ENCODE measurements around the gene BDKRB2. TPM values are rescaled to one million over a fixed set of nuclear protein-coding genes. Genes with fewer than 3 reads are reported as not detected.

The BDKRB2 gene
- total and polyA plus RNA-seq, 2 of the 8 experiments (the other 6 are each of a cell fraction or from before 2014, with no cell fraction given) = 0.13 to 0.21 TPM

DNA sequence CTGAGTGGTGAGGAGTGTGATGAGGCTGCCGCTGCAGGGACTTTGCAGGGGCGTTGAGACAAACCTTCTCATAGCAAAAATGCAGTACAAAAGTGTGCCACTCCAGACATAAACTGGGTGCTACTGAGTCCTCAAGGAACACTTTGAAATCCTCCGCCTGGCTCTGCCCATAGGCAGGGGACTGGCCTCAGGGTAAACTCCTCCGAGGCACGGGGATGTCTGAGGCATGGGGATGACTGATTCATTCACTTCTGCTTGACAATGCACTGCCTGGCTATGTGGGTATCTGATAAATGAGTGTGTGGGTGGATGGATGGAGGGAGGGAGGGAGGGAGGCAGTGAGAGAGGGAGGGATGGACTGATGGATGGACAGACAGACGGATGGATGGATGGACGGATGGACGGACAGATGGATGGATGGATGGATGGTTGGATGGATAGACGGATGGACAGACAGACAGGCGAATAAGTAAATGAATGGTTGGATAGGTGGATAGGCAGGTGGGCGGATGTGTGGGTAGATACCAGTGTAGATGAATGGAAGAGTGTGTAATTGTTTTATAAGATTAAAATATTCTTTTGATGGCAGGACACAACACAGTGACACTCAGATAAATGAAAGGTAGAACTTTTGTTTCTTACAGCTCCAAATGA, 2.1 kb upstream of the BDKRB2 start:
- FAIRE-seq = no peak
- Histone ChIP-seq H4K8ac (ENCODE audit: extremely low read depth, insufficient read depth, low read length) (no peak overlapping the region), H3K79me1 (ENCODE audit: low read depth, low read length) (no peaks in the 10 kb centered on the region), H2BK120ac (replicated peaks; ENCODE audit: low read depth, low read length) (no peak overlapping the region), H3K56ac (replicated peaks; ENCODE audit: insufficient read length, low read depth, low read length) (no peak overlapping the region), H4K20me1 (replicated peaks in 1 of 2; ENCODE audit: control insufficient read depth in 1 of 2, insufficient read depth in 2 of 2, low read length in 2 of 2) (no peaks in the 10 kb centered on the region), H2BK20ac (ENCODE audit: low read length) (no peak overlapping the region), H3K14ac (ENCODE audit: insufficient read length) (no peak overlapping the region), H3K4me3 (ENCODE audit: extremely low read depth in 1 of 4, insufficient read depth in 2 of 4, low read depth in 3 of 4, low read length in 4 of 4) (no peak overlapping the region), H3K27ac (ENCODE audit: low read depth, low read length) (no peak overlapping the region), H3K79me2 (ENCODE audit: control insufficient read depth in 1 of 2, insufficient read depth in 2 of 2, low read length in 2 of 2) (no peaks in the 10 kb centered on the region), H2BK15ac (ENCODE audit: low read length) (no peak overlapping the region), H3K23ac (ENCODE audit: insufficient read length) (no peak overlapping the region), H3K9ac (replicated peaks in 1 of 4; ENCODE audit: extremely low read depth in 1 of 4, low read depth in 3 of 4, low read length in 3 of 4) (no peak overlapping the region), H3K18ac (ENCODE audit: extremely low read depth, low read length) (no peak overlapping the region), H2BK12ac (ENCODE audit: low read depth, low read length) (no peak overlapping the region), H3K36me3 (ENCODE audit: control insufficient read depth in 2 of 4, insufficient read depth in 4 of 4, low read length in 3 of 4) (no peaks in the 10 kb centered on the region), H3K27me3 (replicated peaks in 1 of 4; ENCODE audit: control insufficient read depth in 3 of 4, extremely low read depth in 1 of 4, insufficient read depth in 3 of 4, low read length in 3 of 4) (peaks cover 0 to 22% (median 19%) of the 10 kb centered on the region in 4 experiments; a peak in 6 of 7 replicates), H4K5ac (ENCODE audit: insufficient read length, low read depth, low read length) (no peak overlapping the region), H4K91ac (replicated peaks; ENCODE audit: insufficient read length, low read length) (no peak overlapping the region), H3K4ac (replicated peaks; ENCODE audit: insufficient read length, low read depth, low read length) (no peak overlapping the region), H2AFZ (ENCODE audit: low read length) (no peak overlapping the region), H3K4me1 (replicated peaks in 1 of 4; ENCODE audit: control insufficient read depth in 3 of 4, insufficient read depth in 4 of 4, low read length in 3 of 4) (peaks cover 0 to 24% (median 7%) of the 10 kb centered on the region in 4 experiments; a peak in 6 of 7 replicates), H3K23me2 (ENCODE audit: low read depth, low read length) (peaks cover 10% of the 10 kb centered on the region; the same call in 1 of the 2 replicates), H3K4me2 (ENCODE audit: insufficient read depth in 1 of 2, low read depth in 2 of 2, low read length in 2 of 2) (no peak overlapping the region), H2AK5ac (ENCODE audit: low read depth, low read length) (no peak overlapping the region), H3K9me3 (ENCODE audit: insufficient read depth in 2 of 2, low read depth in 1 of 2, low read length in 1 of 2) (no peaks in the 10 kb centered on the region), H2BK5ac (ENCODE audit: low read depth, low read length) (no peak overlapping the region)
- ChIA-PET POLR2A (ENCODE audit: partially characterized antibody) (no interaction called here), CTCF (ENCODE audit: partially characterized antibody) (interaction anchor here (0.8 to 1.2 kb wide), 3 partner anchors 23 to 103 kb away, joined by 3 read pairs; no protein-coding TSS in a partner anchor)
- no peak for DNase-seq (ENCODE audit: low read depth in 1 of 2, low spot score in 2 of 2)
- WGBS, 2 experiments (ENCODE audit: extremely low coverage in 1 of 2, insufficient coverage in 1 of 2, insufficient read length in 1 of 2, insufficient replicate concordance in 2 of 2, low coverage in 1 of 2, low lambda C conversion rate in 2 of 2, missing lambda C conversion rate in 1 of 2) = 89% methylated on average over 9 of the region's 11 CpGs; no CpG with 5 or more reads in 1 of the 2 experiments
- TF ChIP-seq HDAC2 (IDR thresholded peaks at IDR 0.05; ENCODE audit: borderline replicate concordance in 1 of 2, low read depth in 2 of 2, low read length in 2 of 2) = no peak
- no peak for TF ChIP-seq SP4 (IDR thresholded peaks at IDR 0.05; ENCODE audit: low read length)
- no peak for TF ChIP-seq KDM5A (IDR thresholded peaks at IDR 0.05; ENCODE audit: low read length)
- no peak for TF ChIP-seq SIX5 (IDR thresholded peaks at IDR 0.05; ENCODE audit: low read depth, low read length)
- no peak for TF ChIP-seq JUN (IDR thresholded peaks at IDR 0.05; ENCODE audit: low read depth, low read length)
- no peak for TF ChIP-seq BACH1 (IDR thresholded peaks at IDR 0.05; ENCODE audit: low read length)
- TF ChIP-seq POLR2AphosphoS5 (IDR thresholded peaks at IDR 0.05; ENCODE audit: low read depth, low read length) = no peak
- TF ChIP-seq ZNF274 (IDR thresholded peaks at IDR 0.05; ENCODE audit: borderline replicate concordance, extremely low read depth, low read length) = no peak
- TF ChIP-seq, protein P1, sequence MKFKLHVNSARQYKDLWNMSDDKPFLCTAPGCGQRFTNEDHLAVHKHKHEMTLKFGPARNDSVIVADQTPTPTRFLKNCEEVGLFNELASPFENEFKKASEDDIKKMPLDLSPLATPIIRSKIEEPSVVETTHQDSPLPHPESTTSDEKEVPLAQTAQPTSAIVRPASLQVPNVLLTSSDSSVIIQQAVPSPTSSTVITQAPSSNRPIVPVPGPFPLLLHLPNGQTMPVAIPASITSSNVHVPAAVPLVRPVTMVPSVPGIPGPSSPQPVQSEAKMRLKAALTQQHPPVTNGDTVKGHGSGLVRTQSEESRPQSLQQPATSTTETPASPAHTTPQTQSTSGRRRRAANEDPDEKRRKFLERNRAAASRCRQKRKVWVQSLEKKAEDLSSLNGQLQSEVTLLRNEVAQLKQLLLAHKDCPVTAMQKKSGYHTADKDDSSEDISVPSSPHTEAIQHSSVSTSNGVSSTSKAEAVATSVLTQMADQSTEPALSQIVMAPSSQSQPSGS (IDR thresholded peaks at IDR 0.05; ENCODE audit: low read length) = no peak
- no peak for TF ChIP-seq SP1 (IDR thresholded peaks at IDR 0.05; ENCODE audit: low read depth, low read length)
- no peak for TF ChIP-seq GABPA (IDR thresholded peaks at IDR 0.05; ENCODE audit: borderline replicate concordance, insufficient read depth, low read length)
- TF ChIP-seq CBX5 (IDR thresholded peaks at IDR 0.05; ENCODE audit: low read depth, low read length) = no peak

All from H1 (cell line).